Uterus (tissue), 2 donors: Measurements from ENCODE around the gene ITPR2.

Source experiments
- POLR2A ChIP-seq, 2 donors: fragments of 450-650 bp; IDR thresholded peaks; one replicate each; pipeline ENCODE4 v1.6.1; 2016; ENCODE audit warnings: antibody characterized with exemption in 2 of 2, mild to moderate bottlenecking in 1 of 2, moderate library complexity in 1 of 2
- TF ChIP-seq, protein P1 (sequence below), 4 experiments: fragments of 200-600 bp in 2 of 4; fragments of 450-650 bp in 2 of 4; sonication (generic) in 2 of 4; IDR thresholded peaks; one replicate each; pipeline ENCODE4 v1.5.1; 2016 to 2019; ENCODE audit warnings: antibody characterized with exemption in 4 of 4, mild to moderate bottlenecking in 2 of 4, moderate library complexity in 1 of 4

DNA sequence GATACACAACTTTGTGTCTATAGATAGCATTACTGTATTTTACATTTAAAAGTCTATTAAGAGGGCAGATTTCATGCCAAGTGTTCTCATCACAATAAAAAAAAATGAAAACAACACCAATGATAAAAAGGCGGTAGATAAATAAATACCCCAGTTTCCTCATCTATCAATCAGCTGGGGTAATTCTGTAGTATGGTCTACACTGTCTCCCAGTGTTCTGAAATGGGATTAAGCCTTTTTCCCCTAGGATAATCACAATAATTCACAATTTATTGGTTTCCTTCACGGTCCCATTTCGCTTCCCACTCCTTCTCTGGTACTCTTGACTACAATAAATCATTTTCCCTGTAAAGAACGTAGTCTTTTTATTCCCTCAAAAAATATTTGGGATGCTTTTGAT lies 523.4 kb downstream of the ITPR2 start:
- TF ChIP-seq, protein P1, sequence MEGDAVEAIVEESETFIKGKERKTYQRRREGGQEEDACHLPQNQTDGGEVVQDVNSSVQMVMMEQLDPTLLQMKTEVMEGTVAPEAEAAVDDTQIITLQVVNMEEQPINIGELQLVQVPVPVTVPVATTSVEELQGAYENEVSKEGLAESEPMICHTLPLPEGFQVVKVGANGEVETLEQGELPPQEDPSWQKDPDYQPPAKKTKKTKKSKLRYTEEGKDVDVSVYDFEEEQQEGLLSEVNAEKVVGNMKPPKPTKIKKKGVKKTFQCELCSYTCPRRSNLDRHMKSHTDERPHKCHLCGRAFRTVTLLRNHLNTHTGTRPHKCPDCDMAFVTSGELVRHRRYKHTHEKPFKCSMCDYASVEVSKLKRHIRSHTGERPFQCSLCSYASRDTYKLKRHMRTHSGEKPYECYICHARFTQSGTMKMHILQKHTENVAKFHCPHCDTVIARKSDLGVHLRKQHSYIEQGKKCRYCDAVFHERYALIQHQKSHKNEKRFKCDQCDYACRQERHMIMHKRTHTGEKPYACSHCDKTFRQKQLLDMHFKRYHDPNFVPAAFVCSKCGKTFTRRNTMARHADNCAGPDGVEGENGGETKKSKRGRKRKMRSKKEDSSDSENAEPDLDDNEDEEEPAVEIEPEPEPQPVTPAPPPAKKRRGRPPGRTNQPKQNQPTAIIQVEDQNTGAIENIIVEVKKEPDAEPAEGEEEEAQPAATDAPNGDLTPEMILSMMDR (IDR thresholded peaks at IDR 0.05): no peak
- TF ChIP-seq POLR2A (IDR thresholded peaks at IDR 0.05): no peak
